ENCODE data around the gene SLC7A9.

DNA sequence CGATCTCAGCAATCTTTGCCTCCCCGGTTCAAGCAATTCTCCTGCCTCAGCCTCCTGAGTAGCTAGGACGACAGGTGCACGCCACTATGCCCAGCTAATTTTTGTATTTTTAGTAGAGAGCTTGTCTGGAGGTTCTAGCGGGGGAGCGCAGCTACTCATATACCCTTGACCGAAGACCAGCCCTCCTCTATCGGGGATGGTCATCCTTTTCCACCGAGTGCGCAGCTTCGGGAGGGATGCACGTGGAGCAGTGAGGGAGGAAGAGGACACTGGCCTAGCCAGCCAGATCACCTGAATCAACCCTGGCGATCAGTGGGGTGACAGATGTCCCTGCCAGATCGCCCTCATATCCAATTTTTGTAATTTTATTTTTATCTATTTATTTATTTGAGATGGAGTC is 6.8 kb downstream of the SLC7A9 start:
- TF ChIP-seq, protein P1, sequence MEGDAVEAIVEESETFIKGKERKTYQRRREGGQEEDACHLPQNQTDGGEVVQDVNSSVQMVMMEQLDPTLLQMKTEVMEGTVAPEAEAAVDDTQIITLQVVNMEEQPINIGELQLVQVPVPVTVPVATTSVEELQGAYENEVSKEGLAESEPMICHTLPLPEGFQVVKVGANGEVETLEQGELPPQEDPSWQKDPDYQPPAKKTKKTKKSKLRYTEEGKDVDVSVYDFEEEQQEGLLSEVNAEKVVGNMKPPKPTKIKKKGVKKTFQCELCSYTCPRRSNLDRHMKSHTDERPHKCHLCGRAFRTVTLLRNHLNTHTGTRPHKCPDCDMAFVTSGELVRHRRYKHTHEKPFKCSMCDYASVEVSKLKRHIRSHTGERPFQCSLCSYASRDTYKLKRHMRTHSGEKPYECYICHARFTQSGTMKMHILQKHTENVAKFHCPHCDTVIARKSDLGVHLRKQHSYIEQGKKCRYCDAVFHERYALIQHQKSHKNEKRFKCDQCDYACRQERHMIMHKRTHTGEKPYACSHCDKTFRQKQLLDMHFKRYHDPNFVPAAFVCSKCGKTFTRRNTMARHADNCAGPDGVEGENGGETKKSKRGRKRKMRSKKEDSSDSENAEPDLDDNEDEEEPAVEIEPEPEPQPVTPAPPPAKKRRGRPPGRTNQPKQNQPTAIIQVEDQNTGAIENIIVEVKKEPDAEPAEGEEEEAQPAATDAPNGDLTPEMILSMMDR (conservative IDR thresholded peaks at IDR 0.05 in 1 of 2, IDR thresholded peaks at IDR 0.05 in 1 of 2; ENCODE audit: low read depth in 1 of 2, low read length in 2 of 2): no peak
- no peak for TF ChIP-seq EZH2 (IDR thresholded peaks at IDR 0.05; ENCODE audit: low read length, missing control alignments)
